Muscle layer of duodenum (tissue), 2 donors: ENCODE results near the gene SPOCK1.

Experiments
- H3K27ac ChIP-seq: one replicate; pipeline ENCODE4 v1.7.0; 2013; ENCODE audit warnings: mild to moderate bottlenecking, low read length
- H3K27me3 ChIP-seq: one replicate; pipeline ENCODE4 v1.7.0; 2013; ENCODE audit warnings: low read depth, mild to moderate bottlenecking, control low read depth, low read length
- H3K36me3 ChIP-seq, 2 donors: one replicate each; pipeline ENCODE4 v1.7.0; 2013; ENCODE audit warnings: low read length in 2 of 2, control low read depth in 1 of 2, mild to moderate bottlenecking in 1 of 2; ENCODE audit not compliant: insufficient read depth in 2 of 2, control insufficient read depth in 1 of 2
- H3K4me1 ChIP-seq, 2 donors: one replicate each; pipeline ENCODE4 v1.7.0; 2013; ENCODE audit warnings: low read length in 2 of 2, mild to moderate bottlenecking in 2 of 2, control low read depth in 1 of 2, moderate library complexity in 1 of 2; ENCODE audit not compliant: insufficient read depth in 2 of 2, control insufficient read depth in 1 of 2
- H3K4me3 ChIP-seq, 2 donors: one replicate each; pipeline ENCODE4 v1.7.0; 2013; ENCODE audit warnings: low read length in 2 of 2, low read depth in 1 of 2, mild to moderate bottlenecking in 1 of 2
- H3K9me3 ChIP-seq, 2 donors: one replicate each; pipeline ENCODE4 v1.7.0; 2013; ENCODE audit warnings: low read length in 2 of 2, control low read depth in 1 of 2, mild to moderate bottlenecking in 1 of 2; ENCODE audit not compliant: control insufficient read depth in 1 of 2
- donor health status: healthy.

Gene SPOCK1

GRCh38 chr5:137119321-137119720 lies 379.8 kb downstream of the SPOCK1 start:
- Histone ChIP-seq H3K4me3 (no peak overlapping the region), H3K36me3 (no peaks in the 10 kb centered on the region), H3K27me3 (no peaks in the 10 kb centered on the region), H3K4me1 (no peaks in the 10 kb centered on the region), H3K9me3 (no peaks in the 10 kb centered on the region), H3K27ac (no peak overlapping the region)

GRCh38 chr5:137118629-137119028 lies 380.5 kb downstream of the SPOCK1 start:
- Histone ChIP-seq H3K27ac (no peak overlapping the region), H3K27me3 (no peaks in the 10 kb centered on the region), H3K9me3 (no peaks in the 10 kb centered on the region), H3K4me1 (no peaks in the 10 kb centered on the region), H3K36me3 (no peaks in the 10 kb centered on the region), H3K4me3 (no peak overlapping the region)

- Histone ChIP-seq H3K4me3 (no peak overlapping the region), H3K4me1 (no peaks in the 10 kb centered on the region), H3K36me3 (no peaks in the 10 kb centered on the region), H3K9me3 (no peaks in the 10 kb centered on the region), H3K27me3 (no peaks in the 10 kb centered on the region), H3K27ac (no peak overlapping the region)
Measured at GRCh38 chr5:137115152-137115551, 384.0 kb downstream of the SPOCK1 start.

- Histone ChIP-seq H3K9me3 (no peaks in the 10 kb centered on the region), H3K36me3 (no peaks in the 10 kb centered on the region), H3K27me3 (no peaks in the 10 kb centered on the region), H3K4me1 (no peaks in the 10 kb centered on the region), H3K27ac (no peak overlapping the region), H3K4me3 (no peak overlapping the region)
Measured at GRCh38 chr5:137114529-137114928, 384.6 kb downstream of the SPOCK1 start.

GRCh38 chr5:137113939-137114338 lies 385.2 kb downstream of the SPOCK1 start:
- Histone ChIP-seq H3K9me3 (no peaks in the 10 kb centered on the region), H3K27ac (no peak overlapping the region), H3K4me1 (no peaks in the 10 kb centered on the region), H3K27me3 (no peaks in the 10 kb centered on the region), H3K4me3 (no peak overlapping the region), H3K36me3 (no peaks in the 10 kb centered on the region)

GRCh38 chr5:137113161-137113560 lies 386.0 kb downstream of the SPOCK1 start:
- no peaks in the 10 kb centered on the region for H3K36me3 ChIP-seq
- H3K27me3 ChIP-seq, result no peaks in the 10 kb centered on the region
- no peaks in the 10 kb centered on the region for H3K4me1 ChIP-seq
- H3K9me3 ChIP-seq, result no peaks in the 10 kb centered on the region
- no peak overlapping the region for H3K4me3 ChIP-seq
- no peak overlapping the region for H3K27ac ChIP-seq

- Histone ChIP-seq H3K9me3 (no peaks in the 10 kb centered on the region), H3K4me3 (no peak overlapping the region), H3K27ac (no peak overlapping the region), H3K4me1 (no peaks in the 10 kb centered on the region), H3K36me3 (no peaks in the 10 kb centered on the region), H3K27me3 (no peaks in the 10 kb centered on the region)
Measured at GRCh38 chr5:137105351-137106035, 393.6 kb downstream of the SPOCK1 start.

- H3K27ac ChIP-seq, result no peak overlapping the region
Measured at GRCh38 chr5:137101544-137101943, 397.6 kb downstream of the SPOCK1 start.

GRCh38 chr5:137099651-137100050 lies 399.5 kb downstream of the SPOCK1 start:
- Histone ChIP-seq H3K27me3 (no peaks in the 10 kb centered on the region), H3K4me1 (no peaks in the 10 kb centered on the region), H3K27ac (no peak overlapping the region), H3K36me3 (no peaks in the 10 kb centered on the region), H3K4me3 (no peak overlapping the region), H3K9me3 (no peaks in the 10 kb centered on the region)

More at GRCh38 chr5:137101544-137101943, 397.6 kb downstream of the SPOCK1 start:
- Histone ChIP-seq H3K27me3 (no peaks in the 10 kb centered on the region), H3K4me1 (no peaks in the 10 kb centered on the region), H3K9me3 (no peaks in the 10 kb centered on the region), H3K36me3 (no peaks in the 10 kb centered on the region), H3K4me3 (no peak overlapping the region)

- Histone ChIP-seq H3K36me3 (no peaks in the 10 kb centered on the region), H3K27me3 (no peaks in the 10 kb centered on the region), H3K4me3 (no peak overlapping the region)
Measured at GRCh38 chr5:137098663-137099062, 400.5 kb downstream of the SPOCK1 start.

GRCh38 chr5:137098238-137098637 lies 400.9 kb downstream of the SPOCK1 start:
- Histone ChIP-seq H3K4me1 (no peaks in the 10 kb centered on the region), H3K27ac (no peak overlapping the region), H3K27me3 (no peaks in the 10 kb centered on the region), H3K4me3 (no peak overlapping the region), H3K36me3 (no peaks in the 10 kb centered on the region), H3K9me3 (no peaks in the 10 kb centered on the region)

More at GRCh38 chr5:137098663-137099062, 400.5 kb downstream of the SPOCK1 start:
- H3K27ac ChIP-seq, result no peak overlapping the region
- H3K9me3 ChIP-seq, result no peaks in the 10 kb centered on the region
- H3K4me1 ChIP-seq, result no peaks in the 10 kb centered on the region

GRCh38 chr5:137097203-137097602 lies 401.9 kb downstream of the SPOCK1 start:
- no peaks in the 10 kb centered on the region for H3K9me3 ChIP-seq
- no peak overlapping the region for H3K4me3 ChIP-seq
- H3K27ac ChIP-seq, result no peak overlapping the region
- no peaks in the 10 kb centered on the region for H3K27me3 ChIP-seq
- no peaks in the 10 kb centered on the region for H3K4me1 ChIP-seq
- H3K36me3 ChIP-seq, result no peaks in the 10 kb centered on the region
